Transverse colon (tissue), 3 donors: Measurements from ENCODE around the gene BCAN.

Source experiments
- EP300 ChIP-seq: sonication (generic); formaldehyde crosslinking; IDR thresholded peaks from one replicate; pipeline ENCODE4 v1.6.1; 2017; ENCODE audit warnings: antibody characterized with exemption, low read depth
- POLR2A ChIP-seq: fragments of 450-650 bp; IDR thresholded peaks from one replicate; pipeline ENCODE4 v1.6.1; 2016; ENCODE audit warnings: antibody characterized with exemption, mild to moderate bottlenecking, moderate library complexity
- TF ChIP-seq, protein P1 (sequence below), 5 experiments: fragments of 200-600 bp in 3 of 5; fragments of 450-650 bp in 2 of 5; sonication (generic) in 3 of 5; IDR thresholded peaks; 1 replicate in 2 of 5; 2 replicates in 3 of 5; pipeline ENCODE4 v1.5.1; 2016 to 2017; ENCODE audit warnings: antibody characterized with exemption in 5 of 5, inconsistent platforms in 3 of 5, mild to moderate bottlenecking in 2 of 5, moderate library complexity in 1 of 5

DNA sequence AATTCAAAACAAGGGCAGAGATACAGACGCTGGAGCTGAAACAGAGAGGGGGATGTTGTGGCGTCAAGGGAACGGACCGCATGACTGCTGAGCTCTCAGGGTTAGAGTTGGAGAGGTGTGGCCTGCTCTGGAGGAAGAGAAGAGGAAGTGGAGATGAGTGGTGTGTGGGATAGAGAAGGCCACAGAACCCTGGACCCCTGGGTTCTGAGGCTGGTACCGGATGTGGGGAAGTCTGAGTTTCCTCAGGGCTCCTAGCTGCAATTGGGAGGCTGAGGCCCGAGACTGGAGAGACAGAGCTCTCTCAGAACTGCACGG, 1.8 kb downstream of the BCAN start:
- no peak for TF ChIP-seq EP300
- no peak for TF ChIP-seq POLR2A
- TF ChIP-seq, protein P1, sequence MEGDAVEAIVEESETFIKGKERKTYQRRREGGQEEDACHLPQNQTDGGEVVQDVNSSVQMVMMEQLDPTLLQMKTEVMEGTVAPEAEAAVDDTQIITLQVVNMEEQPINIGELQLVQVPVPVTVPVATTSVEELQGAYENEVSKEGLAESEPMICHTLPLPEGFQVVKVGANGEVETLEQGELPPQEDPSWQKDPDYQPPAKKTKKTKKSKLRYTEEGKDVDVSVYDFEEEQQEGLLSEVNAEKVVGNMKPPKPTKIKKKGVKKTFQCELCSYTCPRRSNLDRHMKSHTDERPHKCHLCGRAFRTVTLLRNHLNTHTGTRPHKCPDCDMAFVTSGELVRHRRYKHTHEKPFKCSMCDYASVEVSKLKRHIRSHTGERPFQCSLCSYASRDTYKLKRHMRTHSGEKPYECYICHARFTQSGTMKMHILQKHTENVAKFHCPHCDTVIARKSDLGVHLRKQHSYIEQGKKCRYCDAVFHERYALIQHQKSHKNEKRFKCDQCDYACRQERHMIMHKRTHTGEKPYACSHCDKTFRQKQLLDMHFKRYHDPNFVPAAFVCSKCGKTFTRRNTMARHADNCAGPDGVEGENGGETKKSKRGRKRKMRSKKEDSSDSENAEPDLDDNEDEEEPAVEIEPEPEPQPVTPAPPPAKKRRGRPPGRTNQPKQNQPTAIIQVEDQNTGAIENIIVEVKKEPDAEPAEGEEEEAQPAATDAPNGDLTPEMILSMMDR (IDR thresholded peaks at IDR 0.05) = no peak
